T follicular helper cell (primary cell): ENCODE measurements around the gene GPX4.

Experiments
- DNase-seq: peaks from one replicate; pipeline ENCODE4 v3.0.0-alpha.2; 2020; ENCODE audit warnings: low read depth

Gene GPX4

DNA sequence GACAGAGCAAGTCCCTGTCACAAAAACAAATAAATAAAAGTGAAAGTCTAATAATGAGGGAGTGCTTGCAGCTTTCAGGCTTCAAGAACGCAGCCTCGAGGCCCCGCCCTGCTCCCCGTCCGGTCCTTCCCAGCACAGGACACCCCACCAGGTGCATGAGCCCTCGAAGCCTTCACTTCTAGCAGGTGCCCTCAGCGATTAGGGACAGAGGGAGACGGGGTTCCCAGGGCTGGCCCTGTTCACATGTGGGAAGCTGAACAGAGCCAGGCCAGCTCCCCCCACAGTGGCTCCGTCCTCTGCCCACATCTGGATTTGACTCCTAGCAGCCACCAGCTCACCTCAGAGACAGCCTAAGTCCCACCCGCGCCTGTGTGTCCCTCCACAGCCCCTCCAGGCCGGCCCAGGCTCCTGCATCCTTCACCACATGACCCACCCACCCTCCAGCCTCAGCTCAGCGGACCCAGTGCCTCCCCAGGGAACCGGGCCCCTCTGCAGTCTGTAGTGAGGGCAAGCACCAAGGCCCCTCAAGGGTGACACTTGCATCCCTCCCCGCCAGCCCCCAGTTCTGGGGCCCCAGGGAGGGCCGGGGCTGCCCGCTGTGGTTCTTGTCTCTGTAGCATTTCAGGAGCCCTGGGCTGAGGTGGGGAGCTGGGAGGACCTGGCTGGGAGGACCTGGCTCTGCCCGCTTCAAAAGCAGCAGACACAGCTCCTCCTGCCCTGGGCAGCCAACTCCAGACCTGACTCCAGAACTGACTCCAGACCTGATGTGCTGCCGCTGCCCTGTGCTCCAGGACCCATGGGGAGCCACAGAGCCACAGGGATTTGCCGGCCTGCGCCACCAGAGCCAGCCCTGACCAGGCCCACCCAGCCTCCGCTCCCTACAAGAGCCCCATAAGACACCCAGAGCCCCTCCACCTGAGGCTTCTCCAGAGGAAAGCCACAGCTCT is 27.2 kb downstream of the GPX4 start:
- peak; percentile 34 for DNase-seq

DNA sequence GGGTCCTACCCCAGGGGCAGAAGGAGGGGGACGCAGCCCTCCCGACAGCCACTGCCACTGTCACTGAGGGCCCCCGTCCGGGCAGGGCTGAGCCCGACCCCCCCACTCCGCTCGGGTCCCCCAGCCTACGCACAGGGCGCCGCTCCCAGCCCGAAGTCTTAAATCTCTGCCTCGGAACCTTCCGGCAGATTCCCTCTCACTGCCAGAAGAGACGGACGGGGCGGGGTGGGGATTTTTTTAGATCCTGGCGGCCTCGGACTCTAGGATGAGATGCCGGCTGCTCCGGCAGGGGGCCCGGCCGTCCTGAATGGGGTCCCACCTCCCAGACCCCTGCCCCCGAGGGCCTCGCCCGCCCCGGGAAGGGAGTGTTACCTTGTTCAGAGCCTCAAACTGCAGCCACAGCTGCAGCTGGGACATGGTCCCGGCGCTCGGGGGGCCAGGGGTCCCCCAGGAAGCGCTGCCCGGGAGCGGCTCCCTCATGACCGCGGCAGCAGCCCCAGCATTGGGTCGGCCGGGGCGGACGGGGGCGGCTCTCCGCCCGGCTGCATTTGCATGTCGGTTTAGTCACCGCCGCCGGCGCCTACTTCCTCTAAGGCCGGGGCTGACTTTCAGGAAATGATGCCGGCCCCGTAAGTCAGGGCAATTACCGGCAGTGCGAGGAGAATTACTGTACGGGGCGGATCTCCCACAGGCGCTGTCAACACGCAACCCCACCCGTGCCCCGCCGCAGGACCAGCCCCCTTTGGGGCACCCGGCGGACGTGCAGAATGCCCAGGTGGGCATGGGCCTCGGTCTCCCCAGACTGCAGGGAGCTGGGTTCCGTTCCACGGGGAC is 28.1 kb downstream of the GPX4 start:
- DNase-seq = peak; percentile 77

DNA sequence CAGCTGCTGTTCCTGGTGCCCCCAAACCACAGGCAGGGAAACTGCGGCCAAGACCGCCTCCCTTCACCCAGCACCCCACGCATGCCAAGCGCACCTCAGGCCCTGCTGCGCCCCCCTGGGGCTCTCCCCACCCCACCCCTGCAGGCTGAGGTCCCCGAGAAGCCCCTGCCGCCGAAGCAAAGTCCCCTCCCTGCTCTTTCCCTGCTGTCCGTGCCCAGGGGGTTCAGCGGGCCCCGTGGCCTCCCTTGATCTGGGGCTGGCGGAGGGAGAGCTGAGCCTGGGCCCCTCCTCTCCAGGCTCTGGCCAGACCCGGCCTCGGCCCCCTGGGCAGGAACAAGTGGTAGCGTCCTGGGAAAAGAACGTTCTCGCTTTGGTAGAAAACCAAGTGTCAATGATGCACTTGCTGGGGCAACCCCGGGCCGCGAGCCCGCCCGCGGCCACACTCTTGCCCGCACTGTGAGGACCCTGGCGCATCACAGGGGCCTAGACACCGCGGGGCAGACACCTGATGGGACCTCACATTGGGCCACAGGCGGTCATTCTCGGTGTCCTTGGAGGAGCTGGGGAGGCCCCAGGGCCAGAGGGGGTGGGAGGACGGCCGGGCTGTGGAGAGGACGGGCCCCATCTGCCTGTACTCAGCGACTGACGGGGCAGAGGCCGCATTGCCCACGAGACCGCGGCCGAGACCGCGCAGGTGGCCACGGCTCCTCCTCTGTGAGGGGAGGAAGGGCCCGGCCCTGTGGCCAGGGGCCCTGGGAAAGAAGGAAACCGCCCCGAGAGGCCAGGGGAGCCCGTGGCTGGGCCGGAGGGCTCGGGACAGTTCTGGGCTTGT is 29.0 kb downstream of the GPX4 start:
- DNase-seq = no peak

DNA sequence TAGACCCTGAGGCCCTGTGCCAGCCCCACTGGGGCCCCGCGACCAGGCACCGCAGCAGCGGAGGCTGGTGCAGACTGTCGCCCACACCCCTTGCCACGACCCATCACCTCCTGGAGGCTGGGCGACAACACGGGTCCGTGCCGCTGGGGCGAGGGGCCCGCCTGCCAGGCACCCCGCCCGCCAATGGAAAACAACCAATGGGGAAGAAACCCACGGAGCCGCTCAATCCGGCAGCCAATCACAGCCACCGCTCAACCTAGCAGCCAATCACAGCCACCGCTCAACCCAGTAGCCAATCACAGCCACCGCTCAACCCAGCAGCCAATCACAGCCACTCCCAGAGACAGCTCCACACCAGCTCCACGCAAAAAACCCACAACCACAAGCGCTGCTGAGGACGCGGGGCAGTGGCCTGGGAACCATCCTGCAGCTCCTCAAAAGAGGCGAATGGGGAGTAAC is 29.7 kb downstream of the GPX4 start:
- peak; percentile 81 for DNase-seq

DNA sequence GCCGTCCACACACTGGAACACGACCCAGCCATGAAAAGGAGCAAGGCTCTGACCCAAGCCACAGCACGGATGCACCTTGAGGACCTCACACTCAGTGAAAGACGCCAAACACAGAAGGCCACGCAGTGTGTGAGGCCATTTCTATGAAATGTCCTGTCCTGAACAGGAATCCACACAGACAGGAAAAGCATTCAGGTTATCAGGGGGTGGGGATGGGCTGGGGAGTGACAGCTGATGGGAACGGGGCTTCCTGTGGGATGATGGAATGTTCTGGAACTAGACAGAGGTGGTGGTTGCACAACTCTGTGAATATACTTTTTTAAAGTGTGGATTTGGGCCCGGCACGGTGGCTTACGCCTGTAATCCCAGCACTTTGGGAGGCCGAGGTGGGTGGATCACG is 30.6 kb downstream of the GPX4 start:
- DNase-seq = no peak

DNA sequence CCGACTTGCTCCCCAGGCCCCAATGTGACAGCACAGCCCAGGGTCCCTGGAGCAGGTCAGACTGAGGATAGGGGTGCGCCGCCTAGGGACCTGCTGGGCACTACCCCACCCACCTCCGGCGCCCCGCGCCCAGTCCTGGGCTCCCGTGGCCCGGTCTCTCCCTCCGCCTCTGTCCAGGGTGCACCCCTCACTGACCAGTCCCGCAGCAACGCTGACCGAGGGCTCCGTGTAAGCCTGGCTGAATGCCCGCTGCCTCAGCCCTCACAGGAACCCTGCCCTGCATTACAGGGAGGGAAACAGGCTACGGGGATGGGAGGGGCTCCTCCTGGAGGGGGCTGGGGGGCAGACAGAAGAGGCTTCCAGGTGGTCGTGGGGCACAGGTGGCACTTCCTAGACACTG is 31.7 kb downstream of the GPX4 start:
- DNase-seq = no peak

DNA sequence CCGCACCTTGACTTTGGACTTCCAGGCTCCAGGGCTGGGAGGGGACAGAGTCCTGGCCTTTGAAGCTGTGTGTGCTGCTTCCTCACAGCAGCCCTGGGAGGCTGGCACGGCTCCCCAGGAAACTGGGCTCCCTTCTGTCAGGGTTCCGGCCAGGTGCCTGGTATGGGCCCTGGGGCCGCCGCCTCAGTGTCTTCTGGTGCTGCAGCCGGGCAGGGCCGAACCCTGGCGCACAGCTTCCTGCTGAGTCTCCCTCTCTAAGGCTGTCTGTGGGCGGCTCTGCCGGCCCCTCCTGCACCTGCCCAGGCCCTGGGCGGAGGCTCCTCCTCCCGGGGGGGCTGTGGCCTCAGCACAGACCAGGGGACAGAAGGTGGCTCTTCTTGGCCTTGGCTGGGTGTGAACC is 32.4 kb downstream of the GPX4 start:
- no peak for DNase-seq

DNA sequence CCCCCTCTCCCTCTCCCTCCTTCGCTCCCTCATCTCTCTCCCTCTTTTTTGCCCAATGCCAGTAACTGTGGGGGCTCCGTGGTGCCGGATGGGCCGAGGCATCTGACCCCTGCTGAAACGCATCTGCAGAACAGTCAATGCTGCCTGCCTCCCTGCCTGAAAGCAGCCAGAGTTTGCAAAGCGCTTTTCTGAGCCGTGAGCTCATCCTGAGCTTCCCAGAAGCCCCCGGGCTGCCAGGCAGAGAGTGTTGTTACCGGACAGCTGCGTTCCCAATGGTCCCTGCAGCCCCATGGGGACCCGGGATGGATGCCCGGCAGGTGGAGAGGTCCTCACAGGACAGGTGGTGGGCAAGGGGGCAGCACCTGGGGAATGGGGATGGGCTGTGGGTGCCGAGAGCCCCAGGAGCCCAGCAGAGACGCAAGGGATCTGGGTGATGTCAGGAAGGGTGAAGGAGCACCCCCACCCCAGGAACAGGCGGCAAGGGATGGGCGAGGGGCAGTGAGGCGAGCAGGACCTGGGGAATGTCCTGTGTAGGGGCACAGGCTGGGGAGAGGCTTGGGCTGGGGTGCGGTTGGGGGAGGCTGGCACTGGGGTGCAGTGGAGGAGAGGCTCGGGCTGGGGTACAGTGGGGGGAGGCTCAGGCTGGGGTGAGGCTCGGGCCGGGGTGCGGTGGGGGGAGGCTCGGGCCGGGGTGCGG is 33.0 kb downstream of the GPX4 start:
- no peak for DNase-seq

DNA sequence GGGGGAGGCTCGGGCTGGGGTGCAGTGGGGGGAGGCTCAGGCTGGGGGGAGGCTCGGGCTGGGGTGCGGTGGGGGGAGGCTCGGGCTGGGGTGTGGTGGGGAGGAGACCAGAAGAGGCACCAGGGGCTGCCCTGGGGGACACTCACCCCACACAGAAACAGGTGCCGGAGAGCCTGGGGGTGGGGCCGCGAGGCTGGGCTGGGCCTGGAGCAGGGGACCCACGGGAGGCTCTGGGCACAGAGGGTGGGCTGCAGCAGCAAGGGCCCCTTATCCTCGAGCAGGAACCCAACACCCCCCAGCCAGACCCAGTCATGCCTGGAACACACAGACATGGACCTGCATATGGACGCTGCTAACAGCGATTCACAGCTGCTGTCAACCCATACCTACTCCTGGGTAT is 34.3 kb downstream of the GPX4 start:
- DNase-seq = no peak

DNA sequence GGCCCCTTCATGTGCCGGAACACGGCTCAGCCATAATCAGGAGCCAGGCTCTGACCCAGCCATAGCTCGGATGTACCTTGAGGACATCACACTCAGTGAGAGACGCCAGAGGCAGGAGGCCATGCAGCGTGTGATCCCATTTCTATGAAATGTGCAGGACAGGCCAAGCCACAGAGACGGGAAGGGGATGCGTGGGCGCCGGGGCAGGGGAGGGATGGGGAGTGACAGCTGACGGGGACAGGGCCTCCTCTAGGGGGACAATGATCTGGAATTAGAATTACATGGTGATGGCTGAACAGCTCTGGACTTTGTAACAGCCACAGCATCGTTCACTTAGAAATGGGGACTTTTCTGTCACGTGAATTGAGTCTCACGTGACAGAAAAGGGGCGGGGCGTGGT is 35.3 kb downstream of the GPX4 start:
- no peak for DNase-seq

DNA sequence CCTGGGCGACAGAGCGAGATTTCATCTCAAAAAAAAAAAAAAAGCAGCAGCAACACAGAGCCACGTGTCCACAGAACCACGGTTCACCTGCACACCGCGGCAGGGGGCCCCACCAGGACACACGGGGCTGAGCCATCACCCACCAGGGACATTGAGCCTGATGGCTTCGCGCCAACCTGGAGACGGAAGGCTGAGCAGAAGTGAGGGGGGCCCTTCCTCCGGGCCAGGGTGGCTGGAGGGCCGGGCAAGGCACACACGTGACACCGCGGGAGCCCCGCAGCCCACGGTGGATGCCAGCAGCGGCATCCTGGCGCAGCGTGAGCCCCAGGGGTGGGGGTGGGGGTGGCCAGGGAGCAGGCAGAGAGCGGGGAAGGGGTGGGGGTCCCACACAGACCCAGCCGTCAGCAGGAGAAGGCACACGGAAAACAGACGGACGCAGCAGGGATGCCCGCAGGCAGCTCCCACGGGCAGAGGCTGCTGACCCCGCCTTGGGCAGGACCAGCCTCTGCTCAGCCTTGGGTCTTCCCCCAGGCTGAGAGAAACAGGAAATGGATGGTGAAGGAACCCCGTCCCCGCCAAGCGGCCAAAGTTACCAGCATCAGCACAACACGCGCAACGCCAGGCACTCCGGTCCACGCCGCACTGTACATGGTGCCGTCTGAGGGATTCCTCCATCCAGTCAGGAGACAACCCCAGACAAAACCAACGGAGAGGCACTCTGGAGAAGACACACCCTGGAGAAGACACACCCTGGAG is 36.7 kb downstream of the GPX4 start:
- DNase-seq = no peak

DNA sequence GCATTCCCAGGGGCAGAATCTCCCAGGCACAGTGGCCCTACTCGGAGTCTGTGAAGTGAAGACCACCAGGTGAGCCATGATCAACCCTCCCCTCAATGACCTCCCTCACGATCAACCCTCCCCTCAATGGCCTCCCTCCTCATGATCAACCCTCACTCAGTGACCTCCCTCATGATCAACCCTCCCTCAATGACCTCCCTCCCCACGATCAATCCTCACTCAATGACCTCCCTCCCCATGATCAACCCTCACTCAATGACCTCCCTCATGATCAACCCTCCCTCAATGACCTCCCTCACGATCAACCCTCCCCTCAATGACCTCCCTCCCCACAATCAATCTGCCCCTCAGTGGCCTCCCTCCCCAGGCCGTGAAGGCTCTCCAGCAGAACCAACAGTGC is 38.1 kb downstream of the GPX4 start:
- no peak for DNase-seq

DNA sequence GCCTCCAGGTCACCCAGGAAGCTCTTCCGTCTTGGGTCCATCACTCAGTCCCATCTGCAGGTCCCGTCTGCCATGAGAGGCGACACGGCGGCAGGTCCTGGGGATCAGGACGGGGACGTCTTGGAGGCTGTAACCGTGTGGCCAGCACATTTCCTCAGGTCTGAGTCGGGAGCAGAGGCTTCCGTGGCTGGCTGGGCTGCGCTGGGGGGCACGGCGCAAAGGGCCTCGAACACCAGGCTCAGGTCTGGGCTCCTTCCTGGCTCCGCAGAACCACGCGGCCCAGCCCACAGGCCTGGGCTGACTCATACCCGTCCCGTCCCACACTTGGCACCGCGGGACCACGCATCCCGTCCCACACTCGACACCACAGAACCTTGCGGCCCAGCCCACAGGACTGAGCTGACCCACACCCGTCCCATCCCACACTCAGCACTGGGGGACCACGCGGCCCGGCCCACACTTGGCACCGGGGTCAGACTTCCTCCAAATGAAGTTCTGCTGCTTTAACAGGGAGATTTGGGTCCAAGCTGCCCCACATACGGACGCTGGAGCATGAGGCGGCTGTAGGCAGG is 40.1 kb downstream of the GPX4 start:
- DNase-seq = no peak

DNA sequence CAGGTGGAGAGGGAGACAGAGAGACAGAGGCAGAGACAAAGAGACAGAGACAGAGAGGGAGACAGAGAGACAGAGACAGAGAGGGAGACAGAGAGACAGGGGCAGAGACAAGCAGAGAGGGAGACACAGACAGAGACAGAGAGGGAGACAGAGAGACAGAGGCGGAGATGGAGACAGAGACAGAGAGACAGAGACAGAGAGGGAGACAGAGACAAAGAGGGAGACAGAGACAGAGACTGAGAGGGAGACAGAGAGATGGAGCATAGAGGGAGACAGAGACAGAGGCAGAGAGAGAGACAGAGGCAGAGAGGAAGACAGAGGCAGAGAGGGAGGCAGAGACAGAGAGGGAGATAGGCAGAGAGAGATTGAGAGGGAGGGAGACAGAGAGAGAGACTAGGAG is 40.9 kb downstream of the GPX4 start:
- DNase-seq = no peak

DNA sequence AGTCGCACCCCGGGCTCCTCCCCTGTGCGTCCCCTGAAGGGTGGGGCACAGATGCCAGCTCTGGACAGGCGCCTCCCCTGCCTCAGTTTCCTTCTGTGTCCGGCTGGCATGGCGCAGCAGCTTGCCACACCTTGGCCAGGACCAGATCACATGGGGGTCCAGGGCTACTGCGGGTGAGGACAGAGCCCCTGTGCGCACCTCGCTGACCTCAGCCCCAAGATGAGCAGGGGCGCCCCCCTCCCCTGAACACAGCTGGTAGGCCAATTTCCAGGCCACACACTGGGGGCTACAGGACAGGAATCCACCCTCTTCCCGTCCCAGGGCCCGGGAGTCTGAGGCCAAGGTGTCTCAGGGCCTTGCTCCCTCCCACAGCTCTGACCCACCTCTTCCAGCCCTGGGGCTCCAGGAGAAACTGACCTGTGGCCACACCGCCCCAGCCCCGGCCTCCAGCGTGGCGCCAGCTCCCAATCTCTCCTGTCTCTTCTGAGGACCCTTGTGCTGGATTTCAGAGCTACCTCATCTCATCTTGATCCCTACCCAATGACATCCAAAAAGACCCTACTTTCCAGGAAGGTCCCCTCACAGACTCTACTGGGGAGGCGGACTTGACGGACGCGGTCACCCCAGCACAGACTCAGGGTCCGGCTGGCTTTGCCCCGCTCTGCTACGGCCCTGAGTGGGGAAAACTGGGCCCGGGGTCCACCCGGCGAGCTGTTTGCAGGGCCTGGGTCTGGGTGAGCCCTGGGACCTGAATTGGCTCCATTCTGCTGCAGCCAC is 42.0 kb downstream of the GPX4 start:
- no peak for DNase-seq

DNA sequence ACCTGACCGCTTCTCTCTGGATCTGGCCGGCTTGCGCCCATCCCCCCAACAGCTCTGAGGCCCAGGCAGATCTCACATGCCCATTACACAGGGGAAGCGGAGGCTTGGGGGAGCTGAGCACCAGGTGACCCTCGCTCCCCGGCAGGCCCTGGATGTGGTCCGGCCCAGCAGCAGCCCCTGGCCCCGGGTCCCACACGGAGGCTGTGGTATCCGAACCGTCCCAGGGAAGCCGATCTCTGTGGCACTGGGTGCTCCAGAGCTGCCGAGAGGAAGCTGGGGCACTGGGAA is 42.6 kb downstream of the GPX4 start:
- DNase-seq = no peak

DNA sequence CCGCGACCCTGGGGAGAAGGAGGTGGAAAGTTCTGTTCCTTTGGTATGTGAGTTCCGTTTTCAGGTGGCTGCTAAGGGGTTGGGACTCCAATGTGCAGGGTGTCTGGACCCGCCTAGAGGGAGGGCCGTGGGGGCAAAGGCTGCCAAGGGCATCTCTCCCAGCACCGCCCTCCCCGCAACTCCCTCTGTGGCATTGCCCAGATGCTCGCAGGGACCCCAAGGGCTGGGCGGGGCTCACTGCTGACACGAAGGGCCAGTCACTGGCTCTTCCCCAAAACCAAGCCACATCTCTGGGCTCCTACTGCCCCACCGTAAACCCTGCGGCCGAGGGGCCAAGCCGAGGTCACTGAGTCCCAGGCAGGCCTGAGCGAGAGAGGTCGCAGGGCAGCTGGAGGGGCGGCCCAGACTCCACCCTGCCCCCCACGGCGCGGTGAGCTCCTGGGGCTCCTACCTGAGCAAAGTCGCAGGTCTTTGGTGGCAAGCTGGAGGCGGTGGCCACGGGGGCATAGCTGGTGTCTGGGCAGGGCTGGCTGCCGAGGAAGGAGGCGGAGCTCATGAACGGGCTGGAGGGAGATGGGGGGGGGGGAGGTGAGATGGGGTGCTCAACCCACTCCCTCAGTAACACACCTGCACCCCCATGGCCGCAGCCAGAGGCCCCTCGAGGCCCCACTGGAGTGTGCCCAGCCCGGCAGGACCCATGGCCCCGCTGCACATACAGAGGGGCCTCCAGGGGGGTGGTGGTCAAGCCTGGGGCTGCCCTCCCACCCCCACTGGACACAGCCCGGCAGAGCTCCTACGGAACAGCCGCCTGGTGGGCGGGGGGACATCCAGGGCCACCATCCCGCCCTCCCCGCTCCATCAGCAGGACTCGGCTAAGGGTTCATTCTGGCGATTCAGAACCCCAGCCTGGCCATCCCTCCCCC is 43.3 kb downstream of the GPX4 start:
- no peak for DNase-seq

DNA sequence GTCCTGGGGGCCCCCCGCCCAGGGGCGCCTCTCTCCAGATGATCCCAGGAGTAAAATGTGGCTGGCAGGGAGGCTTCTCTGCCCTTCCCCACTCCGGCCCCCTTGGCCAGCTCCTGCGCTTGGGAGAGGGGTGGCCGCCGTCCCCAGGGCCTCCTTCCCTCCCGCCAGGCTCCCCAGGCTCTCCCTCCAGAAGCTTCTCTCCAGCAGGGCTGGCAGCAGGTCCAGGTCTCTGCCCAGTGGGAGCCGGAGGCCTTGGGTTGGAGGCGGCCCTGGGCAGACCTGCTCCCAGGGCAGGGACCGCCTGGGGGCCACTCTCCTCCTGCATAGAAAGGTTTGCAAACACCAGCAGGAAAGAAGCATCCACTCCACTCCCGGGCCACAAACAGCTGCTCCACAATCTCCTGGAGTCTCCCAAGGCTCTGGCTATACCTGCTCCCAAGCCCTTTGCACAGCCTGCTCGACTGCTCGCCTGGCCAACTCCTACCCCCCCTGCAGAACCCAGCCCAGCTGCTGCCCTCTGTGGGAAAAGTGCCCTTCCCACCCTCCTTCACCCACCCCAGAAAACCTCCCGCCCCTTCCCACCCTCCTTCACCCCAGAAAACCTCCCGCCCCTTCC is 44.2 kb downstream of the GPX4 start:
- DNase-seq = no peak
